DMS114 treated with DMSO at 0.1 percent for 48 hours (cell line): ENCODE results near the gene LCE6A.
A peak's percentile ranks its signal among the peaks of the same experiment; 100 is the strongest.

ENCODE experiments used
- DNase-seq: peaks from one replicate; lab custom pipeline; 2025; ENCODE audit not compliant: unreplicated experiment; lab: John Stamatoyannopoulos, UW

Gene LCE6A, protein sequence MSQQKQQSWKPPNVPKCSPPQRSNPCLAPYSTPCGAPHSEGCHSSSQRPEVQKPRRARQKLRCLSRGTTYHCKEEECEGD

GRCh38 chr1:152842556-152842955 lies at the start of gene LCE6A:
LCE6A (plus strand) TSS chr1:152842856; CDS start chr1:152843521, 665 bp downstream.
- no peak for DNase-seq

GRCh38 chr1:152795686-152796085 lies 47.0 kb upstream of the LCE6A start:
- DNase-seq = no peak

DNA sequence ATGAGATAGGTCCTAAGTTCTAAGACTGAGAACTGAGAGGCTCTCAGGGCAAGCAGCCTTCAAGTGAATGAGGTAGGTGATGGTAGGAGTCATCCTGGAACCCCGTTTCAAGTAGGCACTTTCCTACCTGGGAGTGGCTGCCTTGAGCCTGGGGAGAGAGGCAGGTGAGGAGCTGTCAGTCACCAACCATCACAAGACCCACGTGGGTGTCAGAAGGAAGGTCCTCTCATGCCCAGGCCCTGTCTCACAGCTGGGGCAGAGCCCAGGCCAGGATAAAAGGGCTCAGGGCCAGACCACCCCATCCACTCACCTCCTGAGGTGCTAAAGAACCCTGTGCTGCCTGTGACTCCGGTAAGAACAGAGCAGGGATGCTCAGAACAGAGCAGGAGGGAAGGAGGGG lies 46.2 kb upstream of the LCE6A start, which contains the start of gene LCE1D:
TSS of gene LCE1D (plus strand) at position 301 of the 400 bp plus-strand sequence. CDS start 1,074 bp downstream, outside the sequence.
- no peak for DNase-seq

DNA sequence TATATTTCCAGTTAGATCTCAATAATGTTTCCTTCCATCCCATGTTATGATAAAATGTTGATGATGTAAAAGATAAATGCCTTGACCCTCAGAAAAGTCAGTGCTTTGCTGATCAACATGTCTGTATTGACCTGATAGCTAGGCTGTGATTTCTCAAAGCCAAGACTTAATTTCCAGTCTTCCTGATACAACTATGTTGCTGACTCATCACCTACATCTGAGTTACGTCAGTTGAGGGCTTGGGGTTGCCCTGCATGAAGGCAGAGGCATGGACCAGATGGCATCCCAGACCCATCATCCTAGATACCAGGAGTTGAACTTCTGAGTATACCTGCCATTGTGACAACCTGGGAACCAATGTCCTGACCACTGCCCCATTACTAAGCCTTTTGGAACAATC lies 41.3 kb upstream of the LCE6A start:
- no peak for DNase-seq

GRCh38 chr1:152806576-152806975 lies 36.1 kb upstream of the LCE6A start, which contains the start of gene LCE1C:
LCE1C (minus strand) TSS chr1:152806651; CDS start chr1:152805478, 1,173 bp downstream.
- no peak for DNase-seq

DNA sequence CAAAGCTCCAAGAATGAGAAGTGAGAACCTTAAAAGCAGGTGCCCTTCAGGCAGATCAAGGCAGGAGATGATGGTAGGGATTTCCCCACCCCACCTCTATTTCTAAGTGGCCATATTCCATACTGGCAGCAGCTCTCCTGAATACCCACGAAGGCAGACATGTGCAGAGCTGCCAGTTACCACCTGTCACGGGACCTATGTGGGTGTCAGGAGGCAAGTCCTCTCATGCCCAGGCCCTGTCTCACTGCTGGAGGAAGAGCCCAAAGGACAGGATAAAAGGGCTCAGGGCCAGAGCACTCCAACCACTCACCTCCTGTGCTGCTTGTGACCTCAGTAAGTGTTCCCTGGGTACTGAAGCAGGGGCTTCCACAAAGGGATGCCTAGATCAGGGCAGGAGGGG lies 31.6 kb upstream of the LCE6A start:
- no peak for DNase-seq

GRCh38 chr1:152811671-152812070 lies 31.0 kb upstream of the LCE6A start, which contains the start of gene LCE1B:
LCE1B (plus strand) TSS chr1:152811971; CDS start chr1:152812447, 476 bp downstream.
- DNase-seq = no peak

DNA sequence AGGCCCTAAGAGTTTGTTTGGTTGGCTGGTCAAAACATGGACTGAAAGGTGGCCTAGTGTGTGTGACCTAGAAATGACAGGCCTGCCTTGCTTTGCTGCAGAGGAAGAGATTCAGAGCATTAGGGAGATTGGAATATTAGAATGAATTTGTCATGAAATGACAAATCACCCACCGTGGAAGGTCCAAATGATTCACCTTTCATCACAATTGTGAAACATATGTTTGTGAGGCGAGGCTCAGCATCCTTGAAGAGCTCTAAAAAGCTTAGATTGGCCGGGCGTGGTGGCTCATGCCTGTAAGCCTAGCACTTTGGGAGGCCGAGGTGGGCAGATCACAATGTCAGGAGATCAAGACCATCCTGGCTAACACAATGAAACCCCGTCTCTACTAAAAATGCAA lies 25.3 kb upstream of the LCE6A start:
- no peak for DNase-seq

DNA sequence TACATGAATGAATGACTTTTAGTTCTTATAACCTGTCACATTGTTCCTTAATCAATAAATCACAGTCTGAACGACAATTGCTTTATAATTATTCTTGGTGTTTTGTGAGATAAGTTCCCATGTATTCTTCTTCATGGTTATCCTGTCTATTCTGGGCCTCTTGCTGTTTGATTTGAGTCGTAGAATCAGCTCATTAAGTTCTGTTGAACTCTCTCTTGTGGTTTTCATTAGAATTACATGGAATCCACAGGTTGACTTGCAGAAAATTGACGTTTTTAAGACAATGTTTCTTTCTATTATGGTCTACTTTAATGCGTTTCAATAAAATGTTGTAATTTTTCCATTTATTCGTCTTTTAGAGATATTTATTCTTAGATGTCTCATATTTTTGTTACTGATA lies 19.4 kb upstream of the LCE6A start:
- no peak for DNase-seq

- no peak for DNase-seq
Measured at GRCh38 chr1:152824964-152825363, 17.7 kb upstream of the LCE6A start.

- no peak for DNase-seq
Measured at GRCh38 chr1:152827173-152827572, 15.5 kb upstream of the LCE6A start, which contains the start of gene LCE1A. LCE1A (plus strand) TSS chr1:152827473; CDS start chr1:152827473, 0 bp downstream.

DNA sequence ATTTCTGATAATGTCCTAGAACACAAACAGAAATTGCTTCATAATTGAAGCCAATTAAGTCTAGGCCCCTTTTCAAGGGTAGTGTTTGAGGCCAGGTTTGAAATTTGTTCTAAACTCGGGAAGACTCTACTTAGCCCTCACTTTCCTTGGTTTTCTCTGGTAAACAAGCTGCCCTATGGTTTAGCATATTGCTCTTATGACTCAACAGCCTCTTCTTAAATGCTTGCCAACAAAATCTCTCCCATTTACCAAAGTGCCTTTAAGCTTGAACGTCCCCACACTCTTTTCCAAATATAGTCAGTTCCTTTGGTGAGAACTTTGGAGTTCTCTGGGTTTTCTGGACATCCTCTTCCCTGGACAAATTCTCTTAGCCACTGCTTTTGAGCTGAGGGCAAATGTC lies 5.8 kb upstream of the LCE6A start:
- no peak for DNase-seq

DNA sequence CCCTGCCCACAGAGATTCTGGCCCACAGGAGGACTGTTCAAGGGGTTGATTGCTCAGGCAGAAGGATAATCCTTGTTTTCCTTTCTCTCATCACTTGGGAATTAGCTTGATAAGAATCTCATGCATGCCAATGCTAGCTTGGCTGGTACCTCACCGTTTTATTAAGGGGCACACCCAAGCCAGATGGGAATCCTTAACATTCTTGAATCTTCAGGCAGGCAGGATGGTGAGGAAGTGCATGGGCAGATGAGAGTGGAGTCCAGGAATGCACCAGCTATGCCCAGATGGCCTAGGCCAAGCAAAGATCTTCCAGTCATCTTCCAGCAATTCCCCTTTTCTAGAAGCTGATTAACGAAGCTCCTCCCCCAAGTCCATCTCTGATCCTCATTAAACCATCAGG lies 13.0 kb downstream of the LCE6A start:
- DNase-seq = no peak

DNA sequence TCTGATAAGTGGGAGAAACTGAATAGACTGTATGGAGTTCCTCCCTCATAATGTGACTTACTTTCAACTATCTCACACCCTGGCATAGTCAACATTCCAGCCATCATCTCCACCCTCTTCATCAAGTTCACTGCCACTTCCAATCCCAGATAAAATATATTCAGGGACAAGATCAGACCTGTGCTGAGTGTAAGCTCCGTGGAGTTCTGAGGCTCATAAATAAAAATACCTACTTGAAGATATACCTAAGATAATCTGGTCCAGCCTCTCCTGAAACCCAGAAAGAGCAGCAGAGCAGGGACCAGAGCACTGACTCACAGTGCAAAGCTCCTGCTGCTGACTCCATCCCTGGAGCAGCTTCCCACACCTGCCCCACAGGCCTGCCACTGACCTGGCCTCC lies 15.4 kb downstream of the LCE6A start:
- no peak for DNase-seq

DNA sequence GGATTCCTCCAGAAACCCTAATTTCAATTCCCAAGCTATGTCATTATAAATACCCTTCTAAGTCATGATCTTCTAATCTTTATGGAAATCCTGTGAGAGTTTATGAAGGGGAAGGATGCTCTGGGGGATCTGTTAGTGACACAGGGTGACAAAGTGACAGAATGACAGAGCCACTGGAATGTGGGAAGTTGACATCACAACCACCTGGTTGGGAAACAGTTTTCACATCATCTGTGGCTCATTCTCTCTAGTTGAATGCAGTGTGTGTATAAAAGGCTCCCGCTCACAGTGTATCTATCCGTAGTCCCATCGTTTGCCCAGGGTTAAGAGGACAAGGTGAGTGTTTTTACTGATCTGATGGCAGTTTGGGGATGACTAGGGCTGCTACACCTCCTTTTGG lies 17.0 kb downstream of the LCE6A start, which contains the start of gene LCE7A:
TSS of gene LCE7A (plus strand) at position 301 of the 400 bp plus-strand sequence. CDS start 702 bp downstream, outside the sequence.
- DNase-seq = no peak

GRCh38 chr1:152860129-152860528 lies 17.5 kb downstream of the LCE6A start:
- DNase-seq = no peak

- no peak for DNase-seq
Measured at GRCh38 chr1:152861374-152861773, 18.7 kb downstream of the LCE6A start.

GRCh38 chr1:152864443-152864842 lies 21.8 kb downstream of the LCE6A start:
- DNase-seq = no peak

GRCh38 chr1:152866321-152866720 lies 23.7 kb downstream of the LCE6A start:
- no peak for DNase-seq

DNA sequence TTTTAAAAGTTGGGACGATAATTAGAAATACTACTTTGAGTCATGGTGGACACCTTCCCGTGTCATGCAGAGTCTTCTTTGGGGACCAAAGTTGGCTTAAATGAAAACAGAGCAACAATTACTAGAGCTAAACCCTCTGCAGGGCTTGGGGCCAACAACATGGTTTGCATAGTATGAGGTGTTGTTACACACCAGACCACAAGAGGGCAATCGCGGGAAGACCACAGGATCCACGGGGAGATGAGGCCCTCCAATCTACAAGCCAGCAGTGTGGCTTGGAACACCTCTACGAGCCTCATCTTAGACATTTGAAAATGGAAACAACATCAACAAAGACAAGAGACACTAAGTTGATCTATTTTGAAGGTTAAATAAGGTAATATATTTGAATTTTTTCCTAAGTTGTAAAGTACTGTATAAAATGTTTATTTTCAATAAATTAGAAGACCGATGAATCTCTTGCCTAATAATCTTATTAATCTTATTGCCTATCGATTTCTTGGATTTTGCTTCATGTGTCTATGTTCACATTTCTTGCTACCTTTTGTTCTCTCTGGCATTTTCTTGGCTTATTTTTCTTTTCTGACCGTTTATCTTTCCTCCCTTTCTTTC lies 27.3 kb downstream of the LCE6A start:
- peak; percentile 80 for DNase-seq

- peak; percentile 12 for DNase-seq
Measured at GRCh38 chr1:152870831-152871730, 28.4 kb downstream of the LCE6A start.

DNA sequence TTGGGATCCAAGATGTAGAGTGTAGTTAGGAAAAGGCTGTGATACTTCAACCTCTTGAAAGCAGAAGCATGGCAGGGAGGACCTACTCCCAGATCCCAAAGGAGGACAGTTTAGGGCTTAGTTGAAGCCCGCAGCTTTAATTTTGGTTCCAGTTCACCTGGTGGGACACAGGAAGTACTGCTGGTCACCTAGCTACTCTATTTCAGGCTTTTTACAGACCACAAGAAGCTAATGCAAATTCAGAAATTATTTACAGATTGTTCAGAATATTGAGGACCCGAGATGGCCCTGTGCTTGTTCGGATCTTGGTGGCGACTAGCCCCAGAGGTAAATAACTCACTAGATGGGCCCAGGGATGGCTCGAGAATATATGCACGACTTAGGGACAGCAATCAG lies 29.1 kb downstream of the LCE6A start:
- no peak for DNase-seq
